Activated CD4-positive, CD25-positive, alpha-beta regulatory T cell treated with anti-CD3 and anti-CD28 coated beads, Interleukin-2, amount 50 U/mL, for 24 hours (primary cell): ENCODE data around the gene ULBP1.
"Not testable (repeated sequence)": the region's sequence is repeated elsewhere in the genome, so short reads cannot be mapped to it uniquely, and the experiment has no call there.

Experiments
- ATAC-seq, 2 donors: fragments of 150-1000 bp; cut with Tn5 transposase; one replicate each; pipeline ENCODE4 v1.10.0; 2021; ENCODE audit warnings: mild to moderate bottlenecking in 1 of 2, moderate library complexity in 1 of 2

The ULBP1 gene

GRCh38 chr6:149963462-149964307 lies at the start of gene ULBP1:
Gene ULBP1 (plus strand): TSS chr6:149963943. CDS start chr6:149964050, 107 bp downstream.
- ATAC-seq = peak; percentile 77 to 80

- no peak for ATAC-seq
These were observed 47.5 kb upstream of the ULBP1 start for GRCh38 chr6:149915970-149916865.

- ATAC-seq = no peak
These were observed 46.1 kb upstream of the ULBP1 start for GRCh38 chr6:149917679-149918078.

GRCh38 chr6:149918151-149918905 lies 45.4 kb upstream of the ULBP1 start:
- ATAC-seq = no peak

- not testable (repeated sequence) for ATAC-seq
These were observed 44.5 kb upstream of the ULBP1 start for GRCh38 chr6:149919126-149919833.

GRCh38 chr6:149919834-149920225 lies 43.9 kb upstream of the ULBP1 start:
- ATAC-seq = no peak

- no peak for ATAC-seq
These were observed 42.4 kb upstream of the ULBP1 start for GRCh38 chr6:149921361-149921760.

GRCh38 chr6:149922091-149922490 lies 41.7 kb upstream of the ULBP1 start:
- ATAC-seq = not testable (repeated sequence)

- peak; percentile 91 to 96 for ATAC-seq
These were observed 41.0 kb upstream of the ULBP1 start, which contains the start of gene RAET1G for GRCh38 chr6:149922642-149923326. Gene RAET1G (minus strand): TSS chr6:149923121. CDS start chr6:149923010, 111 bp downstream.

GRCh38 chr6:149923327-149923986 lies 40.3 kb upstream of the ULBP1 start:
- ATAC-seq = peak; percentile 3 to 4

- ATAC-seq = no peak
These were observed 39.4 kb upstream of the ULBP1 start for GRCh38 chr6:149924206-149924932.

- ATAC-seq = no peak
These were observed 38.9 kb upstream of the ULBP1 start for GRCh38 chr6:149924933-149925252.

- no peak for ATAC-seq
These were observed 38.3 kb upstream of the ULBP1 start for GRCh38 chr6:149925253-149925973.

- peak; percentile 57 to 72 for ATAC-seq
These were observed 37.6 kb upstream of the ULBP1 start for GRCh38 chr6:149925974-149926777.

GRCh38 chr6:149927025-149927424 lies 36.7 kb upstream of the ULBP1 start:
- ATAC-seq = not testable (repeated sequence)

- no peak for ATAC-seq
These were observed 34.3 kb upstream of the ULBP1 start for GRCh38 chr6:149929422-149929821.

- no peak for ATAC-seq
These were observed 32.2 kb upstream of the ULBP1 start for GRCh38 chr6:149931501-149931900.

- ATAC-seq = no peak
These were observed 30.7 kb upstream of the ULBP1 start for GRCh38 chr6:149933036-149933435.

- ATAC-seq = no peak
These were observed 30.3 kb upstream of the ULBP1 start for GRCh38 chr6:149933461-149933860.
